Measurements from ENCODE around the gene DICER1. TPM values are rescaled to one million over a fixed set of nuclear protein-coding genes. Genes with fewer than 3 reads are reported as not detected.

DICER1 gene
- total RNA-seq, 1 donor from 2014 or later: 100 TPM

- TF ChIP-seq CTCF (conservative IDR thresholded peaks at IDR 0.05): no peak
- H3K27ac Mint-ChIP-seq: peak overlapping the region; percentile 50
- no peak for DNase-seq (ENCODE audit: extremely low spot score, unreplicated experiment)
- H3K4me1 Mint-ChIP-seq (ENCODE audit: unreplicated experiment): peaks cover 48% of the 10 kb centered on the region
- H3K4me3 Mint-ChIP-seq: peak overlapping the region; percentile 91
- H3K36me3 Mint-ChIP-seq: peaks cover 18% of the 10 kb centered on the region
- no peaks in the 10 kb centered on the region for H3K27me3 Mint-ChIP-seq
- no peaks in the 10 kb centered on the region for H3K9me3 Mint-ChIP-seq
Observed at GRCh38 chr14:95153866-95154265, 3.5 kb downstream of the DICER1 start.

- H3K27me3 Mint-ChIP-seq: no peaks in the 10 kb centered on the region
- no peak overlapping the region for H3K27ac Mint-ChIP-seq
- TF ChIP-seq CTCF (conservative IDR thresholded peaks at IDR 0.05): no peak
- DNase-seq (ENCODE audit: extremely low spot score, unreplicated experiment): no peak
- peaks cover 29% of the 10 kb centered on the region for H3K36me3 Mint-ChIP-seq
- H3K4me1 Mint-ChIP-seq (ENCODE audit: unreplicated experiment): peaks cover 49% of the 10 kb centered on the region
- H3K4me3 Mint-ChIP-seq: no peak overlapping the region
- H3K9me3 Mint-ChIP-seq: peaks cover 2% of the 10 kb centered on the region
Observed at GRCh38 chr14:95151561-95151960, 5.8 kb downstream of the DICER1 start.

- H3K27me3 Mint-ChIP-seq: no peaks in the 10 kb centered on the region
- no peak for TF ChIP-seq CTCF (conservative IDR thresholded peaks at IDR 0.05)
- no peak overlapping the region for H3K27ac Mint-ChIP-seq
- peaks cover 36% of the 10 kb centered on the region for H3K36me3 Mint-ChIP-seq
- no peak for DNase-seq (ENCODE audit: extremely low spot score, unreplicated experiment)
- H3K4me1 Mint-ChIP-seq (ENCODE audit: unreplicated experiment): peaks cover 49% of the 10 kb centered on the region
- no peak overlapping the region for H3K4me3 Mint-ChIP-seq
- H3K9me3 Mint-ChIP-seq: peaks cover 8% of the 10 kb centered on the region
Observed at GRCh38 chr14:95150910-95151309, 6.4 kb downstream of the DICER1 start.

GRCh38 chr14:95149441-95149840 is 7.9 kb downstream of the DICER1 start:
- Mint-ChIP-seq H3K27ac (no peak overlapping the region), H3K4me3 (no peak overlapping the region), H3K9me3 (peaks cover 18% of the 10 kb centered on the region), H3K36me3 (peaks cover 38% of the 10 kb centered on the region), H3K27me3 (no peaks in the 10 kb centered on the region), H3K4me1 (ENCODE audit: unreplicated experiment) (peaks cover 42% of the 10 kb centered on the region)
- TF ChIP-seq CTCF (conservative IDR thresholded peaks at IDR 0.05): no peak
- no peak for DNase-seq (ENCODE audit: extremely low spot score, unreplicated experiment)

GRCh38 chr14:95147597-95147996 is 9.7 kb downstream of the DICER1 start:
- no peak overlapping the region for H3K4me3 Mint-ChIP-seq
- H3K4me1 Mint-ChIP-seq (ENCODE audit: unreplicated experiment): peaks cover 31% of the 10 kb centered on the region
- no peak for TF ChIP-seq CTCF (conservative IDR thresholded peaks at IDR 0.05)
- no peaks in the 10 kb centered on the region for H3K27me3 Mint-ChIP-seq
- peaks cover 30% of the 10 kb centered on the region for H3K36me3 Mint-ChIP-seq
- DNase-seq (ENCODE audit: extremely low spot score, unreplicated experiment): no peak
- H3K9me3 Mint-ChIP-seq: peaks cover 18% of the 10 kb centered on the region
- no peak overlapping the region for H3K27ac Mint-ChIP-seq
